Kidney tubule cell (primary cell): Measurements from ENCODE around the gene DHRS13.
"Not testable (repeated sequence)": the region's sequence is repeated elsewhere in the genome, so short reads cannot be mapped to it uniquely, and the experiment has no call there.

Experiments used
- DNase-seq: peaks from one replicate; pipeline ENCODE4 v3.0.0-alpha.2; 2018; ENCODE audit warnings: low spot score

DHRS13 gene

GRCh38 chr17:28882154-28882895, 20.6 kb downstream of the DHRS13 start:
- DNase-seq = no peak

DNA sequence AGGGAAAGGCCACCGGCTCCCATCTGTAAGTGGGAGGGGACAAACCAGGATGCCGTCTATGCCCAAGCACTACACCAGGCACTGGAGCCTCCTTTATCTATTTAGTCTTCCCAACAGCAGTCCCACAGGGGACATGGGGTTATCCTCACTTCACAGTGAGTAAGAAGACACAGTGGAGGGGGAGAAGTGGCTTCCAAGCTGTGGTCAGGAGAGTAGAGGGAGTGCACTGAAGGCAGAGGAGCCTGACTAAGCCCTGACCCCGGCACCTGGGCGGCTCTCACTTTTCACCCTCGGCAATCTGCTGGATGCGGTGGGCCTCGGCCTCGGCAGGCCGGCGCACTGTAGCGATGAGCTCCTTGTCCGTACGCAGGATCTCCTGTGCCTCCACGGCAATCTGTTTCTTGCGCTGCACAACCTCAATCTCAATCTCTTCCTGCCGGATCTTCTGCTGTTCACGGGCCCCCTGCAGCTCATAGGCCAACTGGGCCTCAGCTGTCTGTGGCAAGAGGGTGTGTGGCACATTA, 21.3 kb downstream of the DHRS13 start:
- no peak for DNase-seq

DNA sequence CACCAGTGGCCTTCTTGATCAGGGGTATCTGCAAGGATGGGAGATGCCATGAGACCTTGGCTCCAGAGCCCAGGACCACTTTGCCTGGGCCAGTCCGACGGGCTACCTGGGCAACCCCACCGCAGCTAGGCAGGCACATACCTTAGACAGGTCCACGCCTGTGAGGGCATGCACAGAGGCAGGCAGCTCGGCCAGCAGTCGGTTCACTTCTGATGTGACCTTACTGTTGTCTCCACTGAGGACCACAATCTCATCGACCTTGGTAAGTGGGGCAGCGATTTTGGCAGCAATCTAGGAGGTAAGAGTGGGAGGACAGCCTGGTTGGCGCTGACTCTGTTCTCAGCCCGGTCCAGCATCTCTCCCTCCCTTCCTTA, 22.3 kb downstream of the DHRS13 start:
- DNase-seq = no peak

GRCh38 chr17:28879886-28880571, 22.9 kb downstream of the DHRS13 start:
- DNase-seq = no peak

GRCh38 chr17:28878981-28879380, 23.9 kb downstream of the DHRS13 start:
- DNase-seq = peak; percentile 51

DNA sequence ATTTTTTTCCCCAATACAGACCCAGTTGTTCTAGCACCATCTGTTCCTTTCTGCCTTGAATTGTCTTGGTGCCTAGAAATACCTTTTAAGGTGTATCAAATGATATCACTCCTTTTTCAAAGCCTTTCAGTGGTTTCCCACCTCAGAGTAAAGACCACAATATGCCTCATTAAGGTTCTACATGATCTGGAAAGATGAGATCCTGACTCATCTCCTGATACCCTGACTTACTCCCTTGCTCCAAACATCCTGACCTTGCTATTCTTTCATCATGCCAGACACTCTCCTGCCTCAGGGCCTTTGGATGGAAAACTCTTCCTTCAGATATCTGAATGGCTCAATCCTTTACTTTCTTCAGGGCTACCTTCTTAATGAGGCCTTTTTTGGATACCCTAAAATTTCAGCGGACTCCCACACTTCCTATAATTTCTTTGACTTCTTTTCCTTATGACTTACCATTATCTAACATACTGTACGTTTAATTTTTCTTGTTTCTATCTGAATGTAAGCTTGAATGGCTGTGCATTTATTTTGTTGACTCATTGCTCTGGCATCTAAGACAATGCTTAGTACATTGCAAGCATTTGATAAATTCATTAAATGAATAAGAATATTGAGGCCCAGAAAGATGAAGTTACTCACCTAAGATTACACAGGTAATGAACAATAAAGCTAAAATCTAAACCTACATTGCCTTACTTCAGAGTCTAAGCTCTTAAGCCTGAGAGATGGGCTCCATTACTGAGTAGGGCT, 24.5 kb downstream of the DHRS13 start:
- peak; percentile 29 for DNase-seq

GRCh38 chr17:28877150-28877711, 25.6 kb downstream of the DHRS13 start:
- not testable (repeated sequence) for DNase-seq

DNA sequence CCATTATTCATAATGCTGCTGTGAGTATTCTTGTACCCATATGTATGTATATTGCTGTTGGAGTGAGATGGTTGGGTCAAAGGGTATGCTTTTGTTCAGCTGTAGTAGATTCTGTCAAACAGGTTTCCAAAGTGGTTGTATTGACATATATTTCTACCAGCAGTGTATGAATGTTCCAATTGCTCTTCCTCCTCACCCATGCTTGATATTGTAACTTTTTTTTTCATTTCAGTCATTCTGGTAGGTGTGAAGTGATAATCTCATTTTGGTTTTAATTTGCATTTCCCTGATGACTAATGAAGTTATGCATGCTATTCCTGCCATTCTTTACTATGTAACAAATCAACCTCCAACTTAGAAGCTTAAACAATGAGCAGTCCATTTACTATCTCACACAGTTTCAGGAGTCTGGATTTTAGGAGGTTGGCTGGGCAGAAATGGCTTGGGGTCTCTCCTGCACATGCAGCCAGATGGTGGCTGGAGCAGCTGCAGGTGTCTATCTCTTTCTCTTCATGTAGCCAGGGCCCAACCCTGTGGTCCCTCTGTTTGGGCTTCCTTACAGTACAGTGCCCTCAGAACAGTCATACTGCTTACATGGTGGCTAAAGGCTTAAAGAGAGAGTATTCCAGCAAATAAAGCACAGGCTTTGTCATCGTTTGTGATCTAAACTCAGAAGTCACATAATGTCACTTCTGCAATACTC, 26.9 kb downstream of the DHRS13 start:
- DNase-seq = no peak

DNA sequence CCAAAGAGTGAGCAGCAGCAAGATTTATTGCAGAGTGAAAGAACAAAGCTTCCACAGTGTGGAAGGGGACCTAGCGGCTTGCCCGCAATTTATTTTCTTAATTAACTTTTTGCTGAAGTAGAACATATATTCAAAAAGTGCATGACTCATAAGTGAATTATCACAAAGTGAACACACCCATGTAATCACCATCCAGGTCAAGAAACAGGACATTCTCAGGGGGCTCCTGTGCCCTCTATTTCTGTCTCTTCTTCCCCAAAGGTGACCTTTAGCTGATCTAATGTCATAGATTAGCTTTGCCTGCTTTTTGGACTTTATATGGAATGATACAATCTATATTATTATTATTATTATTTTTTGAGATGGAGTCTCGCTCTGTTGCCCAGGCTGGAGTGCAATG, 28.1 kb downstream of the DHRS13 start:
- no peak for DNase-seq

DNA sequence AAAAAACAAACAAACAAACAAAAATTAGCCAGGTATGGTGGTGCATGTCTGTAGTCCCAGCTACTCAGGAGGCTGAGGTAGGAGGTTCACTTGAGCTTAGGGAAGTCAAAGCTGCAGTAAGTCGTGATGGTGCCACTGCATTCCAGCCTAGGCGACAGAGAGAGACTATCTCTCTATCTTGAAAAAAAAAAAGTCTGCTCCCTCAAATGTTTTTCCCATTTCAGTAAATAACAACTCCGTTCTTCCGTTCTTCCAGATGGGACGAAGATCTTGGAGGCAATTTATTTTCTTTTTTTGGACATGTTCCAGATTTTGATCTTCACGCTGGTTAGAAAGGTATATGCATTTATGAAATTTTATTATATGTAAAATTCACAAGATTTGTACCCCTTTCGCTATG, 29.0 kb downstream of the DHRS13 start:
- no peak for DNase-seq

- DNase-seq = no peak
Observed at GRCh38 chr17:28871056-28871579, 31.8 kb downstream of the DHRS13 start.

- DNase-seq = no peak
Observed at GRCh38 chr17:28867276-28867675, 35.6 kb downstream of the DHRS13 start.

DNA sequence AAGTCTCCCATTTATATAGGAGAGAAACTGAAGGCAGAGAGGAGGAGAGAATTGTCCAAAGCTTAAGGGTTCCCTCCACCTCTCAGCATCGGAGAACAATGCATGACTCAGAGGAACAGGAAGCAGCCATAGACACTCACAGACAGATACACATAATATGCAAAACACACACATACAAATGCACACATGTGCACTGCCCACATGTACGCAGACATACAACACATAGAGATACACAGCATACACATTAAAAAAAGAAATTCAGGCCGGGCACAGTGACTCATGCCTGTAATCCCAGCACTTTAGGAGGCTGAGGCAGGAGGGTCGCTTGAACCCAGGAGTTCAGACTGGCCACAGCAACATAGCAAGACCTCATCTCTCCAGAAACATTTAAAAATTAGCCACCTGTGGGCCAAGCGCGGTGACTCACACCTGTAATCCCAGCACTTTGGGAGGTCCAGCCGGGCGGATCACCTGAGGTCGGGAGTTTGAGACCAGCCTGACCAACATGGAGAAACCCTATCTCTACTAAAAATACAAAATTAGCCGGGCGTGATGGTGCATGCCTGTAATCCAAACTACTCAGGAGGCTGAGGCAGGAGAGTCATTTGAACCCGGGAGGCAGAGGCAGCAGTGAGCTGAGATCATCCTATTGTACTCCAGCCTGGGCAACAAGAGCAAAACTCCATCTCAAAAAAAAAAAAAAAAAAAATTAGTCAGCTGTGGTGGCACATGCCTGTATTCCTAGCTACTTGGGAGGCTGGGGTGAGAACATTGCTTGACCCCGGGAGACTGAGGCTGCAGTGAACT, 36.7 kb downstream of the DHRS13 start:
- DNase-seq = peak; percentile 44

DNA sequence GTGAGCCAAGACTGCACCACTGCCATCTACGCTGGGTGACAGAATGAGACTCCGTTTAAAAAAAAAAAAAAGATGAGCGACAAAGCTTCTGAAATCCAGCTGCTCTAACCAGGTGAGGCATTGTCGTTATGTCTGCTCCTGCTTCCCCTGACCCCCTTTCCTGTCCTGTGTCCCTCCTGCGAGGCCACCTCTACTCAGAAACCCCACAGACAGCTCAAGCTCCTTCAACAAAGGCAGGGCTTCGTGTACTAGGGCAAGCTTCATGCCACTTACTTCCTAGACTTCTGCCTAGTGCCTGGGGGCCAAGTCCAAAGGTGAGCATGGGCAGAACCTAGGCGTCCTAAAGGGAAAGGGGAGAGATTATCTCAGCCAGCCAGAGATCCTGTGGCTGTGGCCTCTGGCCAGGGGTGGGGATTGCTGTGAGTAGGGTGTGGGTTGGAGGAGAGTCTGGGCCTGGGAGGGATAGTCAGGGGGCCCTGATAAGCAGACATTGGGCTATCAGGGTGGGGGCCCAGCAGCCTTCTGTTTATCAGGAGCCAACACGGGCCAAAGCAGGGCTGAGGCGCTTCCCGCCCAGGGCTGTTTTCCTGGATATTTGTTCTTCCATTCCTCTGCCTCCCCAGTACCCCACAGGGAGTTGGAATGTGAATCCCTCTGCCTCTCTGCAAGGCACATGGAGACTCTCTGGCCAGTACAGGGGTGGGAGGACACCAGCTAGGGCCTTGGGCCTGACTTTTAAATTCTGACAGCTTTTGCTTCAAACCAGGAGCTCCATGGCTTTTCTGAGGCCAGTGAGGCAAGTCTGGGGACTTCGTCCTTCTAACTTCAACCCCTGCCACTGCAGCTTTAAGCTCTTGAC, 37.7 kb downstream of the DHRS13 start:
- no peak for DNase-seq

DNA sequence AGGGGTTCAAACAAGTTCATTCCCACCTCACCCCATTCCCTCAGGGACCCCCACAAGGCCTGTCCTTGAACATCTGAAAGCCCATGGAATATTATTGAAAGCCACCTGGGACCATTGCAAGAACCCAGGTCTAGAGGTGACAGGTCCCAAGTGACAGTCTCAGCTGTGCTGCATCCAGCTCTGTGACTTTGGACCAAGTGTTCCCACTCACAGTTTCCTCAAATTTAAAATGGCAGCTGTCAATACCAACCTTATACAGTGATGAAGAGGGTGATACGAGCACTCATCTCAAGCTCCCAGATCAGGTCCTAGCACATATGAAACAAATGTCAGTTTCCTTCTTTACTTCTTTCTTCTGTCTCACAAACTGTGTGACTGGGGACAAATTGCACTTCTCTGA, 38.9 kb downstream of the DHRS13 start:
- DNase-seq = no peak

DNA sequence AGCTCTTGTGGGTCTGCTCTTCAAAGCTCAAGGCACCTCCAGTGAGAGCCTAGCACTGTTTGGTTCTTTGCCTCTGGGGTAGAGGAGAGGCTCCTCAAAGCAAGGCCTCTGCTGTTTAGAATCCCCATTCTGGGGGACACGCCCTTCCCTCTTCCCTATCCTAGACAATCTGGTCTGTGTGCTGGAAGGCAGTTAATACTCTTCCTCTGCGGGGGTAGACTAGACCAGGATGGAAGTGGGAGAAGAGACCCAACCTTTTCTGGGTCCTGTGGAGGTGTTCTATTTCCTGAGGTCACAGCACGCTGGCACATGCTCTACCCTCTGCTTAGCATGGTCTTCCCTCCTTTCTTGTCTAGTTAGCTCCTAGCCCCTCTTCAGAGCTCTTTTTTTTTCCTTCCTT, 40.3 kb downstream of the DHRS13 start:
- DNase-seq = no peak

- no peak for DNase-seq
Observed at GRCh38 chr17:28861393-28862203, 41.3 kb downstream of the DHRS13 start.

- no peak for DNase-seq
Observed at GRCh38 chr17:28860363-28860808, 42.5 kb downstream of the DHRS13 start.
